PC-3 (cell line): ENCODE measurements around the gene AGAP5.
"Not testable (repeated sequence)": the region's sequence is repeated elsewhere in the genome, so short reads cannot be mapped to it uniquely, and the experiment has no call there.

Experiments used
- EZH2 ChIP-seq: fragments of 300-600 bp; sonication (generic); IDR thresholded peaks from one replicate; pipeline ENCODE4 v1.6.1; 2017; ENCODE audit warnings: antibody characterized with exemption, mild to moderate bottlenecking, low read length; ENCODE audit not compliant: unreplicated experiment
- EZH2phosphoT487 ChIP-seq: fragments of 300-600 bp; sonication (generic); IDR thresholded peaks from 2 replicates; pipeline ENCODE4 v1.6.1; 2018; ENCODE audit warnings: mild to moderate bottlenecking, antibody characterized with exemption, low read length, borderline replicate concordance
- TF ChIP-seq, protein P1 (sequence below): fragments of 300-600 bp; sonication (generic); conservative IDR thresholded peaks from 2 replicates; pipeline ENCODE4 v1.5.1; 2017; ENCODE audit warnings: antibody characterized with exemption, low read depth, mild to moderate bottlenecking, low read length

- TF ChIP-seq, protein P1, sequence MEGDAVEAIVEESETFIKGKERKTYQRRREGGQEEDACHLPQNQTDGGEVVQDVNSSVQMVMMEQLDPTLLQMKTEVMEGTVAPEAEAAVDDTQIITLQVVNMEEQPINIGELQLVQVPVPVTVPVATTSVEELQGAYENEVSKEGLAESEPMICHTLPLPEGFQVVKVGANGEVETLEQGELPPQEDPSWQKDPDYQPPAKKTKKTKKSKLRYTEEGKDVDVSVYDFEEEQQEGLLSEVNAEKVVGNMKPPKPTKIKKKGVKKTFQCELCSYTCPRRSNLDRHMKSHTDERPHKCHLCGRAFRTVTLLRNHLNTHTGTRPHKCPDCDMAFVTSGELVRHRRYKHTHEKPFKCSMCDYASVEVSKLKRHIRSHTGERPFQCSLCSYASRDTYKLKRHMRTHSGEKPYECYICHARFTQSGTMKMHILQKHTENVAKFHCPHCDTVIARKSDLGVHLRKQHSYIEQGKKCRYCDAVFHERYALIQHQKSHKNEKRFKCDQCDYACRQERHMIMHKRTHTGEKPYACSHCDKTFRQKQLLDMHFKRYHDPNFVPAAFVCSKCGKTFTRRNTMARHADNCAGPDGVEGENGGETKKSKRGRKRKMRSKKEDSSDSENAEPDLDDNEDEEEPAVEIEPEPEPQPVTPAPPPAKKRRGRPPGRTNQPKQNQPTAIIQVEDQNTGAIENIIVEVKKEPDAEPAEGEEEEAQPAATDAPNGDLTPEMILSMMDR, result not testable (repeated sequence)
- not testable (repeated sequence) for TF ChIP-seq EZH2, EZH2phosphoT487
These were observed 16.0 kb upstream of the AGAP5 start for GRCh38 chr10:73713912-73714311.
